Left ventricle myocardium inferior (tissue), 1 donor: ENCODE measurements around the gene ABHD12. TPM values are rescaled to one million over a fixed set of nuclear protein-coding genes. Genes with fewer than 3 reads are reported as not detected.

Experiments used
- DNase-seq: peaks from one replicate; pipeline ENCODE4 v3.0.0-alpha.2; 2020
- H3K27ac ChIP-seq: fragments of 200-600 bp; replicated peaks from 2 replicates; pipeline ENCODE4 v1.8.0; 2021
- H3K27me3 ChIP-seq: fragments of 200-600 bp; 2 replicates; pipeline ENCODE4 v1.8.0; 2021; ENCODE audit warnings: low read depth
- H3K36me3 ChIP-seq: fragments of 200-600 bp; 2 replicates; pipeline ENCODE4 v1.8.0; 2021
- H3K4me1 ChIP-seq: fragments of 200-600 bp; 2 replicates; pipeline ENCODE4 v1.8.0; 2021
- H3K4me3 ChIP-seq: fragments of 200-600 bp; 2 replicates; pipeline ENCODE4 v1.8.0; 2021; ENCODE audit warnings: mild to moderate bottlenecking, moderate library complexity
- H3K9me3 ChIP-seq: fragments of 200-600 bp; replicated peaks from 2 replicates; pipeline ENCODE4 v1.8.0; 2021
- CTCF ChIP-seq: fragments of 200-600 bp; IDR thresholded peaks from 2 replicates; pipeline ENCODE4 v1.8.0; 2021; ENCODE audit warnings: antibody characterized with exemption, mild to moderate bottlenecking, borderline replicate concordance
- intact Hi-C: fragments of 100-400 bp; cut with micrococcal nuclease; formaldehyde crosslinking; loops from one replicate; pipeline ENCODE4 v1.11.0; 2022
- long read RNA-seq: library from polyadenylated mRNA; unstranded; transcript quantifications from one replicate; pipeline ENCODE4 v2.0.0, GENCODE V29; 2021
- total RNA-seq: library from RNA; stranded (reverse); fragmentation: NEBNext Ultra II Directional; extraction: Animal tissue kit (Norgen Biotek cat#: 25700); gene quantifications from one replicate; pipeline ENCODE4 v1.2.1, GENCODE V29; 2021
- donor health status: DM: no; HTN: yes; CAD: no; lungs with severe emphysema.

The ABHD12 gene
- total RNA-seq, result 23.2 TPM
- long read RNA-seq, transcript ABHD12-201 (13 exons, 2,117 nt), result major isoform, 73 of 120 reads
- long read RNA-seq, transcript ABHD12-202 (13 exons, 1,725 nt), result minor isoform, 14 of 120 reads
- long read RNA-seq, partial matches to known transcripts, result 5 of 120 reads
- long read RNA-seq, other reads (novel, unspliced or antisense), result 28 of 120 reads

- Histone ChIP-seq H3K9me3 (no peaks in the 10 kb centered on the region), H3K36me3 (no peaks in the 10 kb centered on the region), H3K4me1 (peaks cover 25% of the 10 kb centered on the region), H3K4me3 (peak within 1 kb of the TSS; percentile 87), H3K27ac (peak within 1 kb of the TSS; percentile 93), H3K27me3 (no peaks in the 10 kb centered on the region)
- intact Hi-C loops, result loop anchor here (10.0 kb wide), 4 partner anchors 86 to 396 kb away; partner anchors contain the start of genes APMAP and ENTPD6
- no peak for TF ChIP-seq CTCF
- peak; percentile 97 for DNase-seq
Observed at GRCh38 chr20:25390538-25391528, at the start of gene ABHD12. ABHD12 (minus strand) TSS chr20:25390835; CDS start chr20:25390703, 132 bp downstream.

GRCh38 chr20:25439328-25439727, 48.7 kb upstream of the ABHD12 start:
- no peaks in the 10 kb centered on the region for H3K36me3 ChIP-seq
- H3K27me3 ChIP-seq, result no peaks in the 10 kb centered on the region
- intact Hi-C loops, result no loop called here
- DNase-seq, result no peak
- TF ChIP-seq CTCF, result no peak
- peaks cover 5% of the 10 kb centered on the region for H3K4me1 ChIP-seq
- H3K9me3 ChIP-seq, result no peaks in the 10 kb centered on the region
- no peak overlapping the region for H3K4me3 ChIP-seq
- H3K27ac ChIP-seq, result no peak overlapping the region

GRCh38 chr20:25437153-25437581, 46.5 kb upstream of the ABHD12 start:
- H3K27ac ChIP-seq, result peak overlapping the region; percentile 33
- TF ChIP-seq CTCF, result no peak

GRCh38 chr20:25424536-25424935, 33.9 kb upstream of the ABHD12 start:
- no peaks in the 10 kb centered on the region for H3K9me3 ChIP-seq
- no peak for DNase-seq
- no peaks in the 10 kb centered on the region for H3K4me1 ChIP-seq
- no peak overlapping the region for H3K27ac ChIP-seq
- no peak for TF ChIP-seq CTCF
- H3K27me3 ChIP-seq, result no peaks in the 10 kb centered on the region
- H3K4me3 ChIP-seq, result no peak overlapping the region
- intact Hi-C loops, result no loop called here
- no peaks in the 10 kb centered on the region for H3K36me3 ChIP-seq

More at GRCh38 chr20:25437153-25437581, 46.5 kb upstream of the ABHD12 start:
- no peak for DNase-seq
- Histone ChIP-seq H3K4me1 (peaks cover 5% of the 10 kb centered on the region), H3K27me3 (no peaks in the 10 kb centered on the region), H3K9me3 (no peaks in the 10 kb centered on the region), H3K36me3 (no peaks in the 10 kb centered on the region), H3K4me3 (no peak overlapping the region)
- intact Hi-C loops, result no loop called here

GRCh38 chr20:25422032-25422431, 31.4 kb upstream of the ABHD12 start:
- no peaks in the 10 kb centered on the region for H3K9me3 ChIP-seq

More at GRCh38 chr20:25422032-25422431, 31.4 kb upstream of the ABHD12 start:
- no peak overlapping the region for H3K27ac ChIP-seq
- no peak for TF ChIP-seq CTCF
- no peaks in the 10 kb centered on the region for H3K36me3 ChIP-seq
- intact Hi-C loops, result no loop called here
- H3K27me3 ChIP-seq, result no peaks in the 10 kb centered on the region
- DNase-seq, result no peak
- H3K4me1 ChIP-seq, result no peaks in the 10 kb centered on the region
- no peak overlapping the region for H3K4me3 ChIP-seq
